ENCODE data around the gene RSPO3. TPM values are rescaled to one million over a fixed set of nuclear protein-coding genes. Genes with fewer than 3 reads are reported as not detected.

The RSPO3 gene
- total and polyA plus RNA-seq, 4 donors = 1.4 to 3.5 (median 1.6) TPM

GRCh38 chr6:127124172-127124571, 5.7 kb downstream of the RSPO3 start:
- Histone ChIP-seq H3K9ac (ENCODE audit: low read depth in 1 of 2, low read length in 2 of 2) (no peak overlapping the region), H3K27me3 (ENCODE audit: control insufficient read depth in 4 of 4, insufficient read depth in 4 of 4, low read length in 3 of 4) (peaks cover 2 to 12% (median 5%) of the 10 kb centered on the region in 4 donors), H3K4me1 (ENCODE audit: control insufficient read depth in 4 of 4, insufficient read depth in 4 of 4, low read length in 3 of 4) (peaks cover 6 to 19% (median 13%) of the 10 kb centered on the region in 4 donors), H3K4me3 (ENCODE audit: low read depth in 1 of 3, low read length in 3 of 3) (no peak overlapping the region), H3K9me3 (ENCODE audit: control insufficient read depth in 4 of 4, low read length in 3 of 4) (no peaks in the 10 kb centered on the region), H3K27ac (ENCODE audit: low read depth in 1 of 2, low read length in 2 of 2) (no peak overlapping the region), H3K36me3 (ENCODE audit: control insufficient read depth in 4 of 4, insufficient read depth in 3 of 4, low read depth in 1 of 4, low read length in 3 of 4) (no peaks in the 10 kb centered on the region)
- DNase-seq (ENCODE audit: low spot score) = no peak
- no peak for TF ChIP-seq SP1 (IDR thresholded peaks at IDR 0.05)
- TF ChIP-seq FOXA1 (IDR thresholded peaks at IDR 0.05) = no peak
- TF ChIP-seq FOXA2 (IDR thresholded peaks at IDR 0.05) = no peak
- TF ChIP-seq RAD21 (IDR thresholded peaks at IDR 0.05) = no peak
- TF ChIP-seq JUND (IDR thresholded peaks at IDR 0.05) = no peak
- no peak for TF ChIP-seq GABPA (IDR thresholded peaks at IDR 0.05 in 1 of 2, conservative IDR thresholded peaks at IDR 0.05 in 1 of 2)
- no peak for TF ChIP-seq MAX (IDR thresholded peaks at IDR 0.05)
- no peak for TF ChIP-seq CTCF (IDR thresholded peaks at IDR 0.05; ENCODE audit: low read depth, low read length, missing input control)
- TF ChIP-seq ZBTB33 (IDR thresholded peaks at IDR 0.05) = no peak
- TF ChIP-seq YY1 (IDR thresholded peaks at IDR 0.05) = no peak
- no peak for TF ChIP-seq HNF4G (IDR thresholded peaks at IDR 0.05)
- no peak for TF ChIP-seq EGR1 (IDR thresholded peaks at IDR 0.05; ENCODE audit: low read depth in 2 of 2)
- TF ChIP-seq TAF1 (conservative IDR thresholded peaks at IDR 0.05) = no peak
- TF ChIP-seq REST (IDR thresholded peaks at IDR 0.05) = no peak
- no peak for TF ChIP-seq RXRA (IDR thresholded peaks at IDR 0.05)
- no peak for TF ChIP-seq NR2F2 (IDR thresholded peaks at IDR 0.05)
- TF ChIP-seq HNF4A (conservative IDR thresholded peaks at IDR 0.05) = no peak
- no peak for TF ChIP-seq ATF3 (IDR thresholded peaks at IDR 0.05)
